ENCODE measurements around the gene NMRK2. TPM values are rescaled to one million over a fixed set of nuclear protein-coding genes. Genes with fewer than 3 reads are reported as not detected.
A peak's percentile ranks its signal among the peaks of the same experiment; 100 is the strongest.
"Not testable (repeated sequence)": the region's sequence is repeated elsewhere in the genome, so short reads cannot be mapped to it uniquely, and the experiment has no call there.

The NMRK2 gene
- total and polyA plus RNA-seq, 2 of the 13 experiments (the other 11 are each of a cell fraction or from before 2014, with no cell fraction given), result not detected

DNA sequence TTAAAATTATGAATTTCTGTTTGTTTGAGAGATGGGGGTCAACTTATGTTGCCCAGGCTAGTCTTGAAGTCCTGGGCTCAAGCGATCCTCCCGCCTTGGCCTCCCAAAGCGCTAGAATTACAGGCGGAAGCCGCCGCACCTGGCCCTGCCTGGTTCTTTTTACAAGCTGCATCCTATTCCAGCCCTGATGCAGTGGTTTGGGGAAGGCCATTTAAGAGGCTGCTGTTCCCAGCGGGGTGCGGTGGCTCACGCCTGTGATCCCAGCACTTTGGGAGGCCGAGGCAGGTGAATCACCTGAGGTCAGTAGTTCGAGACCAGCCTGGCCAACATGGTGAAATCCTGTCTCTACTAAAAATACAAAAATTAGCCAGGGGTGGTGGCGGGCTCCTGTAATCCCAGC is 35.1 kb downstream of the NMRK2 start:
- H3K9ac ChIP-seq (ENCODE audit: insufficient read depth, low read depth, low read length); DNase-seq (ENCODE audit: low spot score); H3K4me3 ChIP-seq (replicated peaks in 1 of 3; ENCODE audit: insufficient read depth in 1 of 3, low read depth in 2 of 3, low read length in 3 of 3); FAIRE-seq; H3K9me3 ChIP-seq (ENCODE audit: low read length); H3K4me2 ChIP-seq (ENCODE audit: low read depth, low read length); in situ Hi-C loops (cut with HindIII; ENCODE audit: extremely low pct_ligation_motif_present, low pct_unique_long_range_greater_than_20kb); H3K27me3 ChIP-seq (ENCODE audit: control insufficient read depth in 1 of 2, insufficient read depth in 2 of 2, low read length in 2 of 2); BruUV-seq (replicated peaks); H2AFZ ChIP-seq (ENCODE audit: low read length); ATAC-seq; CTCF ChIA-PET (ENCODE audit: low intra/inter-chr PET ratio, low total read pairs): not testable (repeated sequence)
- peaks cover 28% of the 10 kb centered on the region for H3K4me1 ChIP-seq (ENCODE audit: insufficient read depth, low read length)
- H3K79me2 ChIP-seq (ENCODE audit: insufficient read depth, low read length), result peaks cover 26% of the 10 kb centered on the region
- H3K27ac ChIP-seq (ENCODE audit: extremely low read length, insufficient read depth, low read length), result peak overlapping the region; percentile 60
- intact Hi-C loops (cut with micrococcal nuclease; ENCODE audit: unreplicated experiment), result loop anchor here (5.0 kb wide), 1 partner anchor 111 kb away; no protein-coding TSS in a partner anchor
- POLR2A ChIA-PET, result interaction anchor here (1.6 to 3.4 kb wide), 6 partner anchors 11 to 206 kb away, joined by 5 to 56 read pairs (median 12); partner anchors contain the start of genes EEF2 and MRPL54
- H3K36me3 ChIP-seq (replicated peaks in 1 of 2; ENCODE audit: control insufficient read depth in 1 of 2, insufficient read depth in 2 of 2, low read length in 2 of 2), result peaks cover 25 to 33% of the 10 kb centered on the region in 2 experiments; a peak in 4 of 5 replicates
- WGBS (ENCODE audit: low lambda C conversion rate), result 95% methylated on average over 12 of the region's 12 CpGs
- H4K20me1 ChIP-seq (ENCODE audit: insufficient read depth, low read length), result peaks cover 16% of the 10 kb centered on the region
- TF ChIP-seq TBX2 (CRISPR knock-in tag; IDR thresholded peaks at IDR 0.05; ENCODE audit: borderline replicate concordance), result peak; percentile 3; the same call in 1 of the 2 replicates

GRCh38 chr19:3968556-3969434 is 35.9 kb downstream of the NMRK2 start:
- 47% methylated on average over 9 of the region's 9 CpGs for WGBS (ENCODE audit: low lambda C conversion rate)
- Histone ChIP-seq H3K36me3 (replicated peaks in 1 of 2; ENCODE audit: control insufficient read depth in 1 of 2, insufficient read depth in 2 of 2, low read length in 2 of 2) (peaks cover 18 to 28% of the 10 kb centered on the region in 2 experiments; a peak in 4 of 5 replicates), H4K20me1 (ENCODE audit: insufficient read depth, low read length) (peaks cover 16% of the 10 kb centered on the region), H3K9ac (ENCODE audit: insufficient read depth, low read depth, low read length) (peak overlapping the region; percentile 94; the same call in 1 of the 2 replicates), H3K4me3 (replicated peaks in 1 of 3; ENCODE audit: insufficient read depth in 1 of 3, low read depth in 2 of 3, low read length in 3 of 3) (peak overlapping the region; percentile 95 to 98 (median 97); a peak in 4 of 6 replicates), H3K4me1 (ENCODE audit: insufficient read depth, low read length) (peaks cover 28% of the 10 kb centered on the region), H3K4me2 (ENCODE audit: low read depth, low read length) (peak overlapping the region; percentile 95), H2AFZ (ENCODE audit: low read length) (no peak overlapping the region), H3K9me3 (ENCODE audit: low read length) (no peaks in the 10 kb centered on the region), H3K79me2 (ENCODE audit: insufficient read depth, low read length) (peaks cover 26% of the 10 kb centered on the region), H3K27me3 (ENCODE audit: control insufficient read depth in 1 of 2, insufficient read depth in 2 of 2, low read length in 2 of 2) (no peaks in the 10 kb centered on the region; a peak in 1 of 5 replicates), H3K27ac (ENCODE audit: extremely low read length, insufficient read depth, low read length) (peak overlapping the region; percentile 72)
- ChIA-PET POLR2A (interaction anchor here (0.6 to 3.4 kb wide), 9 partner anchors 9 to 206 kb away, joined by 3 to 56 read pairs (median 10); partner anchors contain the start of genes EEF2 and MRPL54), CTCF (ENCODE audit: low intra/inter-chr PET ratio, low total read pairs) (no interaction called here)
- FAIRE-seq (peak; percentile 94), ATAC-seq (peak; percentile 54), DNase-seq (ENCODE audit: low spot score) (peak; percentile 98)
- in situ Hi-C loops (cut with HindIII; ENCODE audit: extremely low pct_ligation_motif_present, low pct_unique_long_range_greater_than_20kb), result no loop called here
- TSS peak; percentile 87 for BruUV-seq (replicated peaks)
- intact Hi-C loops (cut with micrococcal nuclease; ENCODE audit: unreplicated experiment), result loop anchor here (5.0 kb wide), 1 partner anchor 111 kb away; no protein-coding TSS in a partner anchor
- no peak for TF ChIP-seq RFX3 (CRISPR knock-in tag; IDR thresholded peaks at IDR 0.05)
- TF ChIP-seq ZNF282 (IDR thresholded peaks at IDR 0.05; ENCODE audit: partially characterized antibody), result no peak
- TF ChIP-seq MXI1 (IDR thresholded peaks at IDR 0.05; ENCODE audit: borderline replicate concordance, low read depth, low read length), result peak; percentile 54; the same call in 1 of the 3 replicates
- TF ChIP-seq TARDBP (CRISPR knock-in tag; IDR thresholded peaks at IDR 0.05), result no peak
- peak; percentile 83; the same call in 1 of the 2 replicates for TF ChIP-seq ZFP90 (CRISPR knock-in tag; IDR thresholded peaks at IDR 0.05; ENCODE audit: borderline replicate concordance)
- TF ChIP-seq ZNF644 (CRISPR knock-in tag; IDR thresholded peaks at IDR 0.05; ENCODE audit: low read depth), result no peak
- TF ChIP-seq ZNF225 (CRISPR knock-in tag; IDR thresholded peaks at IDR 0.05), result no peak
- no peak for TF ChIP-seq SYNCRIP (IDR thresholded peaks at IDR 0.05; ENCODE audit: insufficient read depth, low read depth, low read length)
- no peak for TF ChIP-seq NFE2L1 (CRISPR knock-in tag; IDR thresholded peaks at IDR 0.05; ENCODE audit: borderline replicate concordance)
- no peak for TF ChIP-seq ZNF367 (CRISPR knock-in tag; IDR thresholded peaks at IDR 0.05; ENCODE audit: borderline replicate concordance)
- TF ChIP-seq SPEN (CRISPR knock-in tag; IDR thresholded peaks at IDR 0.05; ENCODE audit: low read depth), result 0 out of 2 replicates have a peak, but pooled peaks have one; percentile 21
- TF ChIP-seq, protein P1, sequence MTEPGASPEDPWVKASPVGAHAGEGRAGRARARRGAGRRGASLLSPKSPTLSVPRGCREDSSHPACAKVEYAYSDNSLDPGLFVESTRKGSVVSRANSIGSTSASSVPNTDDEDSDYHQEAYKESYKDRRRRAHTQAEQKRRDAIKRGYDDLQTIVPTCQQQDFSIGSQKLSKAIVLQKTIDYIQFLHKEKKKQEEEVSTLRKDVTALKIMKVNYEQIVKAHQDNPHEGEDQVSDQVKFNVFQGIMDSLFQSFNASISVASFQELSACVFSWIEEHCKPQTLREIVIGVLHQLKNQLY (CRISPR knock-in tag; IDR thresholded peaks at IDR 0.05), result no peak
- no peak for TF ChIP-seq MXD4 (CRISPR knock-in tag; IDR thresholded peaks at IDR 0.05)
- no peak for TF ChIP-seq NBN (conservative IDR thresholded peaks at IDR 0.05)
- no peak for TF ChIP-seq TOPORS (CRISPR knock-in tag; IDR thresholded peaks at IDR 0.05)
- no peak for TF ChIP-seq NR2F6 (IDR thresholded peaks at IDR 0.05)
- TF ChIP-seq NR2F6 (CRISPR knock-in tag; IDR thresholded peaks at IDR 0.05), result peak; percentile 46; the same call in 1 of the 2 replicates
- TF ChIP-seq ATF1 (CRISPR knock-in tag; IDR thresholded peaks at IDR 0.05), result peak; percentile 40; the same call in 1 of the 2 replicates
